NCI-H1092 treated with DMSO at 0.1 percent for 48 hours (cell line): ENCODE data around the gene RNF112.

Experiments
- DNase-seq: peaks from one replicate; lab custom pipeline; 2025; lab: John Stamatoyannopoulos, UW

Gene RNF112

DNA sequence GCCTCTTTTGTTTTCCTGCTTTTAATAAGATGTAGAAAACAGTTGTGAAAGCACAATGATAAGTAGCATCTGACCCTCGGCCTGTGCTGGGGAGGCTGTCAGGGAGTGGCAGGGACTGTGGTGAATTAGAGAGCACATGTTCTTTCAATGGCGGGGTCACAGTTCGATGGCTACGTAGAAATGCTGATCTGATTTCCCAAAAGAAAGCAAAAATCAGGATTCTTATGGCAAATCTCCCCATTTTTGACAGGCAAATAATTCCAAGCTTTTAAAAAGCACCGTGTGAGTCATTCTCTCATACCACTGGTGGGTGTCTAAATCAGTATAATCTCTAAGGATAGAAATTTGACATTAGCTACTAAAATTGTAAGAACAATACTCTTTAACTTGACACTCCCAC is 36.9 kb upstream of the RNF112 start:
- no peak for DNase-seq

GRCh38 chr17:19375732-19376131 is 35.3 kb upstream of the RNF112 start:
- no peak for DNase-seq

DNA sequence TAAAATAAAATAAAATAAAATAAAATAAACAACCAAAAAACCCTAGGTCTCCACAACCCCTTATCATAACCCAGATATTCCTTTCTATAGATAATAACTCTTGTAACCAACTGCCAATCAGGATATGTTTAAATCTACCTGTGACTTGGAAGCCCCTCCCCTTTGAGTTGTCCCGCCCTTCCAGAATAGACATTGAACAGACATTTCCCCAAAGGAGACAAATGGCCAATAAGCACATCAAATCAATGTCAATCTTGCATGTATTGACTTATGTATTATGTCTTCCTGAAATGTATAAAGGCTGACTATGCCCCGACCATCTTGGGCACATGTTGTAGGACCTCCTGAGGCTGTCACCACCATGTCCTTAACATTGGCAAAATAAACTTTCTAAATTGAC is 34.2 kb upstream of the RNF112 start:
- no peak for DNase-seq

DNA sequence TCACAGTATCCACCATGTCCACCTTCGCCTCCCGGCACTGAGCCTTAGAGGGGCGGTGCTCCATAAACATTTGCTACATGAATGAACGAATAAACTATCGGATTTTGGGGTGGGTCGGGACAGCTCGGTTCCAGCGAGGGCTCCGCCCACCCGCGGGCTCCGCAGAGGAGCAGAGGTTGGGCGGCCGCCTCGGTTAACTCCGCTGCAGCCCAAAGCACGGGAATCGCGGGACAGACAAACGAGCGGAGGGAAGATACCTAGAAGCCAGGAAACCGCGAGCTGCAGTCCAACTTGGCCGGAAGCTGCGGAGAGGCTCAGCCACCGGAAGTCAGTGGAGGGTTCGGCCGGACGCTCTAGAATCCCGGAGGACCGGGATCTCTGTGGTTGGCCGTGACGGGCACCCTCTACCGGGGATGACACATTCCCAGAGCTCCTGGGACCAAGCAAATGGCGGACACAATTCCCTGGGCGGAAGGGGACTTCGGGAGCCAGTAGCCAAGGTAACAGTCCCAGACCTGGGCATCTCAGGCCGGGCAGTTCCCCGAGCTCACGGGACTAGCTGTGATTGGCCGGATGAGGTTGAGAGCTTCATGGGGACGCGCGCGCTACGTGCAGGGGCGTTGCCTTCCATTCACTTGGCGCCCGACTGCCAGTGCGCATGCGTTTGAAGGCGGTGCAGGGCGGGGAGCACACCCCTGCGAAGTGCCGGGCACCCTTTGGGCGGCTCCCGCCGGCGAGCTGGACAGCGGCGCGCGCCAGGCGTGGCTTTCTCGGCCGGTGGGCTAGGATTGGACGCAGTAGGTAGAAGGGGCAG is 33.2 kb upstream of the RNF112 start:
- peak; percentile 96 for DNase-seq

DNA sequence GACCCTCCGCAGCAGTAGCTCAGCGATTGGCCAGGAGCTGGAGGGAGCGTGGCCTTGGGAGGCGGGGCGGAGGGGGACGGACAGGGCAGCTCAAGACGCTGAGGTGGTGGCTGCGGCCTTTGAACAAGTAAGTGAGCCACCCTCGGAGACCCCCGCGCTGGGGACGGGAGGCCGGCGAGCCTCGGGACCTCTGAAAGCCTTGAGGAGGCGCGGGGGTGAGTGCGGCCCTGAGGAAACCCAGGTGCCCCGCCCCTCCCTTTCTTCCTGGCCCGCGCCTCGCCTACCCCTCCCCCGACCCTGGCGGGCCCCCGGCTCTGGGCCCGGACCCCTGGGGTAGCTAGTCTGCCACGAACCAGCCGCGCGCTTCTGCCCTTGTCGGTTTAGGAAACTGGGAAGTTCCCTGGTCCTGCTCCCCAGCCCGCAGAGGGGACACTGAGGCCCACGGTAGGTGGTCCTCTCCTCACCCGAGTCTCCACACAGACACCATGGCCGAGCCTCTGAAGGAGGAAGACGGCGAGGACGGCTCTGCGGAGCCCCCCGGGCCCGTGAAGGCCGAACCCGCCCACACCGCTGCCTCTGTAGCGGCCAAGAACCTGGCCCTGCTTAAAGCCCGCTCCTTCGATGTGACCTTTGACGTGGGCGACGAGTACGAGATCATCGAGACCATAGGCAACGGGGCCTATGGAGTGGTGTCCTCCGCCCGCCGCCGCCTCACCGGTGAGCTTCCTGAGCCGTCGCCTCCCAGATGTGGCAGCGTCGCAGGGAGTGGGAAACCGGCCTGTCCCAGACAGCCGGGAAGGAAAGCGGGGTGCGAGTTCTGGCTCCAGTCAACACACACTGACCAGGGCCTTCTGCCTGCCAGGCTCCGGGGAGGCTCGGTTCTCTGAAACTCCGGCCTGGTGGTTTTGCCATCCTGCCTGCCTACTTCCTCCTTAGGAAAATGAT is 32.3 kb upstream of the RNF112 start, which contains the start of gene MAPK7:
MAPK7 (plus strand) TSS at position 83 of the 945 bp plus-strand sequence; CDS start at position 486, 403 bp downstream.
- no peak for DNase-seq

DNA sequence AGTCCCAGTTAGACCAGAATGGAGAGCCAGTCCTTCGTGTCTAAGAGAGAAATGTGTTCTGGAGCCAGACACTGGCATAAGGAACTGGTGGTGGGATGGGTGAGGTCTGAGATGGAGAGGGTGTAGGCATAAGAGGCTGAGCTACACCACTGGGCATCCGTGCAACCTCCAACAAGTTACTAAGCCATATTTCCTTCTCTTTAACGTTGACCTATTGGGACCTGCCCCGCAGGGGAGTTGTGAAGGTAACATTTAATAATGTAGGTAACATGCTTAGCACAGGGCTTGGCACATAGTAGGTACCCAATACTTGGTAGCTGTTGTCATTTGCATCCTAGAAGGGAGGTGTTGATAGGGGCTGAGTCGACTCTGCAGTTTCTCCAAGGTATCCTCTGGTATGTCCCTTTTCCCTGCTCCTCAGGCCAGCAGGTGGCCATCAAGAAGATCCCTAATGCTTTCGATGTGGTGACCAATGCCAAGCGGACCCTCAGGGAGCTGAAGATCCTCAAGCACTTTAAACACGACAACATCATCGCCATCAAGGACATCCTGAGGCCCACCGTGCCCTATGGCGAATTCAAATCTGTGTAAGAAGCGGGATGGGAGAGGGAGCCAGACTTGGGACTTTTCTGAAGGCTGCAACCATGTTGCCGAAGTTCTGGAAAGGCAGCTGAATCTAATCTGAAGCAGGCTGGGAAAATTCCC is 31.5 kb upstream of the RNF112 start:
- no peak for DNase-seq

DNA sequence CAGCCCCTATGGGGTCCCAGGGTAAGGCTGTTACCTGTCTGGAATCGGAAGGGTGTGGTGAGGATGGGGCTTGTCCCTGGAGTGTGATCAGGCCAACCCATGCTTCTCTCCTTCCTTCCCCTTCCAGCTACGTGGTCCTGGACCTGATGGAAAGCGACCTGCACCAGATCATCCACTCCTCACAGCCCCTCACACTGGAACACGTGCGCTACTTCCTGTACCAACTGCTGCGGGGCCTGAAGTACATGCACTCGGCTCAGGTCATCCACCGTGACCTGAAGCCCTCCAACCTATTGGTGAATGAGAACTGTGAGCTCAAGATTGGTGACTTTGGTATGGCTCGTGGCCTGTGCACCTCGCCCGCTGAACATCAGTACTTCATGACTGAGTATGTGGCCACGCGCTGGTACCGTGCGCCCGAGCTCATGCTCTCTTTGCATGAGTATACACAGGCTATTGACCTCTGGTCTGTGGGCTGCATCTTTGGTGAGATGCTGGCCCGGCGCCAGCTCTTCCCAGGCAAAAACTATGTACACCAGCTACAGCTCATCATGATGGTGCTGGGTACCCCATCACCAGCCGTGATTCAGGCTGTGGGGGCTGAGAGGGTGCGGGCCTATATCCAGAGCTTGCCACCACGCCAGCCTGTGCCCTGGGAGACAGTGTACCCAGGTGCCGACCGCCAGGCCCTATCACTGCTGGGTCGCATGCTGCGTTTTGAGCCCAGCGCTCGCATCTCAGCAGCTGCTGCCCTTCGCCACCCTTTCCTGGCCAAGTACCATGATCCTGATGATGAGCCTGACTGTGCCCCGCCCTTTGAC is 30.3 kb upstream of the RNF112 start:
- no peak for DNase-seq

DNA sequence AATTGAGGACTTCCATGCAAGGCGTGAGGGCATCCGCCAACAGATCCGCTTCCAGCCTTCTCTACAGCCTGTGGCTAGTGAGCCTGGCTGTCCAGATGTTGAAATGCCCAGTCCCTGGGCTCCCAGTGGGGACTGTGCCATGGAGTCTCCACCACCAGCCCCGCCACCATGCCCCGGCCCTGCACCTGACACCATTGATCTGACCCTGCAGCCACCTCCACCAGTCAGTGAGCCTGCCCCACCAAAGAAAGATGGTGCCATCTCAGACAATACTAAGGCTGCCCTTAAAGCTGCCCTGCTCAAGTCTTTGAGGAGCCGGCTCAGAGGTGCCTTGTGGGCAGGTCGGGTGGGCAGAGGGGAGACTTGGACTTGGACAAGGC is 29.7 kb upstream of the RNF112 start:
- DNase-seq = no peak

- DNase-seq = no peak
These were observed 29.1 kb upstream of the RNF112 start for GRCh38 chr17:19381741-19382444.

DNA sequence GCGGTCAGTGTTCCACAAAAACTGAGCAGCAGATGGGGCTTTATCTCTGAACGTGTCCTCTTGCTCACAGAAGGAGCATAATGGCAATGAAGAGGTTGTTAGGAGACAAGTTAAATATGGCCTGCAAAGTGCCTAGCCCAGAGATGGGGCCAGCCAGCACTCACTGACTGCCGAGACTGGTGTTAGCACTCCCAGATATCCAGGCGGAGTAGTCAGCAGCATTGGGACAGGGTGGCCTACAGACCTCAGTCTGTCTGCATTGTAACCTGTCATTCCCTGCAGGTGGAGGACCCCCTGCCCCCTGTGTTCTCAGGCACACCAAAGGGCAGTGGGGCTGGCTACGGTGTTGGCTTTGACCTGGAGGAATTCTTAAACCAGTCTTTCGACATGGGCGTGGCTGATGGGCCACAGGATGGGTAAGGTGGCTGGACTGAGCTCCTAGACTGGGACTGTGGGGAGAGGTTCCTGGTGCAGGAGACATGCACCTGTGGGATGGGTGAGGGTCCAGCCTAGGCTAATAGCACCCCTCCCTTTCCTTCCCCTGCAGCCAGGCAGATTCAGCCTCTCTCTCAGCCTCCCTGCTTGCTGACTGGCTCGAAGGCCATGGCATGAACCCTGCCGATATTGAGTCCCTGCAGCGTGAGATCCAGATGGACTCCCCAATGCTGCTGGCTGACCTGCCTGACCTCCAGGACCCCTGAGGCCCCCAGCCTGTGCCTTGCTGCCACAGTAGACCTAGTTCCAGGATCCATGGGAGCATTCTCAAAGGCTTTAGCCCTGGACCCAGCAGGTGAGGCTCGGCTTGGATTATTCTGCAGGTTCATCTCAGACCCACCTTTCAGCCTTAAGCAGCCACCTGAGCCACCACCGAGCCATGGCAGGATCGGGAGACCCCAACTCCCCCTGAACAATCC is 28.2 kb upstream of the RNF112 start:
- DNase-seq = no peak

- DNase-seq = no peak
These were observed 27.2 kb upstream of the RNF112 start for GRCh38 chr17:19383681-19384470.

- DNase-seq = no peak
These were observed 26.2 kb upstream of the RNF112 start for GRCh38 chr17:19384723-19385391.

DNA sequence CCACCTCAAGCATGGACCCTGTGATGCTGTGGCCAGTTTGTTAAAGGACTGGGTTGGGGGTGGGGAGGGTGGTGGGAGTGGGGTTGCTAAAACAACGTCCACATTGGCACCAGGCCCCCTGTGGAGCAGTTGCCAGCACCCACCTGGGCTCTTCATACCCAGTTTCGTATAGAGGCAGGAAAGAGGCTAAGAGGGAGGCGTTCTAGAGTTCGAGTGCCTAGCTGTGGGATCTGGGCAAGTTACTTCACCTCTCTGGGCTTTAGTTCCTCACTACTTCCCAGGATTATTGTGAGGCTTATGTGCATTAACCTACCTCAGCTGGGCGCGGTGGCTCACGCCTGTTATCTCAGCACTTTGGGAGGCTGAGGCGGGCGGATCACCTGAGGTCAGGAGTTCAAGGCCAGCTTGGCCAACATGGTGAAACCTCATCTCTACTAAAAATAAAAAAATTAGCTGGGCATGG is 25.5 kb upstream of the RNF112 start:
- DNase-seq = no peak

GRCh38 chr17:19386051-19386929 is 24.7 kb upstream of the RNF112 start:
- no peak for DNase-seq

DNA sequence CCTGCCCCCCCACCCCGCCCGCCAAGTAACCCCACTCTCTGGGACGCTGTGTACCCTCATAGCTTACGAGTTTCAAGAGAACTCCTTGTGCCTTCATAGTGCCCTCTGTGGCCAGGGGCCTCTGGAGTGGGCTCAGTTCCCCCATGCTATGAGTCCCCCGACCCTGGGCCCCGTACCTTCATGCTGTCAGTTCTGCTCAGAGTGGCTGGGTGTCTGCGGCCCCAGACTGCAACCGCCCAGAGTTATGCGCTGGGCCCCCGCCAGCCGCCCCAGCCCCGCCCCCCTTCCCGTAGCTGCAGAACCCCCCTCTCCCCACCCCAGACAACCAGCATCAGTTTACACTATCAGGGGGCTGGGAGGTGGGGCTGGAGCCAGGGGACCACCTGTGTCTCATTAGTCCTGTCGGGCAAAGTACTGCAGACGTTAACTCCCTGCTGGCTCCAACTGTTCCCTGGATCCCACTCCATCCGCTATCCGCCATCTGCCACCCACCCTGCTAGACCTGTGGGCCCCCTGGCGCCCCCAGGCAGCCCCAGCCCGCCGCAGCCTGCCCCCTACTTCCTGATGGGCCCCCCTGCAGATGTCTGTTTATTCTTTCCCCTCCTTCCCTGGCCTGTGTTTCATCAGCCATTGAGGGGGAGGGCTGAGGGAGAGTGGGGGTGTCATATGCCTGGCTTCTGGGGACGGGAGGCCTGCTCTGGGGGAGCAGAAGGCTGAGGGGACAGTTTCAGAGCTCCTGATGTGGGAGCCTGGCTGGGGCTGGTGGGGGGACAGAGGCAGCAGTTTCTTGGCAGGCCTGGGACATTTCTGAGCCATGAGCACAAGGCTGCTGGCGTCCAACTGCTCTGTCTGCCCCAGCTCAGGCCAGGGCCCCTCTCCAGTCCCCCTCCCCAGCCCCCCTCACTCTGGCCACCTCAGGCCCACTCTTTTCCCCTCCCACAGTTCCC is 23.8 kb upstream of the RNF112 start, which contains the start of gene MFAP4:
MFAP4 (minus strand) TSS at position 217 of the 947 bp plus-strand sequence; CDS start at position 182, 35 bp downstream.
- DNase-seq = peak; percentile 79
